GM18951 (cell line): ENCODE results near the gene FDX2.
A peak's percentile ranks its signal among the peaks of the same experiment; 100 is the strongest.
"Not testable (repeated sequence)": the region's sequence is repeated elsewhere in the genome, so short reads cannot be mapped to it uniquely, and the experiment has no call there.

Source experiments
- POLR2A ChIP-seq: IDR thresholded peaks from 4 replicates; pipeline ENCODE4 v1.6.1; 2011; ENCODE audit warnings: mild to moderate bottlenecking; ENCODE audit not compliant: insufficient read length, insufficient read depth; ENCODE audit errors: extremely low read depth
- in situ Hi-C: fragments of 300-500 bp; cut with MboI; formaldehyde crosslinking; loops from one replicate; pipeline ENCODE4 v1.12.0; 2022; ENCODE audit warnings: low sequenced_read_pairs, mixed read lengths, inconsistent platforms; ENCODE audit not compliant: unreplicated experiment

The FDX2 gene

GRCh38 chr19:10289167-10289835 lies 26.5 kb downstream of the FDX2 start:
- TF ChIP-seq POLR2A, result peak; percentile 36
- in situ Hi-C loops, result no loop called here

- TF ChIP-seq POLR2A, result no peak
Measured at GRCh38 chr19:10288662-10289166, 27.1 kb downstream of the FDX2 start.

GRCh38 chr19:10286803-10287737 lies 28.7 kb downstream of the FDX2 start, which contains the start of gene ICAM4:
ICAM4 (plus strand) TSS chr19:10286955; CDS start chr19:10287013, 58 bp downstream.
- TF ChIP-seq POLR2A, result peak; percentile 54
- in situ Hi-C loops, result no loop called here

More at GRCh38 chr19:10288662-10289166, 27.1 kb downstream of the FDX2 start:
- in situ Hi-C loops, result no loop called here

- TF ChIP-seq POLR2A, result no peak
- in situ Hi-C loops, result no loop called here
Measured at GRCh38 chr19:10285393-10285792, 30.4 kb downstream of the FDX2 start.

GRCh38 chr19:10284960-10285278 lies 30.9 kb downstream of the FDX2 start:
- in situ Hi-C loops, result no loop called here
- peak; percentile 3 for TF ChIP-seq POLR2A

GRCh38 chr19:10284065-10284959 lies 31.5 kb downstream of the FDX2 start:
- in situ Hi-C loops, result no loop called here
- TF ChIP-seq POLR2A, result no peak

- in situ Hi-C loops, result no loop called here
- no peak for TF ChIP-seq POLR2A
Measured at GRCh38 chr19:10283301-10284064, 32.3 kb downstream of the FDX2 start.

GRCh38 chr19:10282043-10282442 lies 33.8 kb downstream of the FDX2 start:
- in situ Hi-C loops, result not testable (repeated sequence)

GRCh38 chr19:10279737-10280442 lies 35.9 kb downstream of the FDX2 start:
- no peak for TF ChIP-seq POLR2A
- in situ Hi-C loops, result no loop called here

- TF ChIP-seq POLR2A, result no peak
- in situ Hi-C loops, result no loop called here
Measured at GRCh38 chr19:10278935-10279334, 36.9 kb downstream of the FDX2 start.

- TF ChIP-seq POLR2A, result no peak
Measured at GRCh38 chr19:10277795-10278589, 37.8 kb downstream of the FDX2 start.

GRCh38 chr19:10274589-10274988 lies 41.2 kb downstream of the FDX2 start:
- no peak for TF ChIP-seq POLR2A
- in situ Hi-C loops, result no loop called here

More at GRCh38 chr19:10277795-10278589, 37.8 kb downstream of the FDX2 start:
- in situ Hi-C loops, result no loop called here
